HG03064 (cell line): Measurements from ENCODE around the gene IPP.
"Not testable (repeated sequence)": the region's sequence is repeated elsewhere in the genome, so short reads cannot be mapped to it uniquely, and the experiment has no call there.

Source experiments
- ATAC-seq: cut with Tn5 transposase; IDR thresholded peaks from one replicate; pipeline ENCODE4 v1.9.1; 2021; ENCODE audit warnings: low read depth; ENCODE audit not compliant: unreplicated experiment

IPP gene

GRCh38 chr1:45686015-45686287 lies 64.5 kb downstream of the IPP start:
- ATAC-seq: no peak

- ATAC-seq: no peak
These were observed 65.0 kb downstream of the IPP start for GRCh38 chr1:45685308-45686014.

DNA sequence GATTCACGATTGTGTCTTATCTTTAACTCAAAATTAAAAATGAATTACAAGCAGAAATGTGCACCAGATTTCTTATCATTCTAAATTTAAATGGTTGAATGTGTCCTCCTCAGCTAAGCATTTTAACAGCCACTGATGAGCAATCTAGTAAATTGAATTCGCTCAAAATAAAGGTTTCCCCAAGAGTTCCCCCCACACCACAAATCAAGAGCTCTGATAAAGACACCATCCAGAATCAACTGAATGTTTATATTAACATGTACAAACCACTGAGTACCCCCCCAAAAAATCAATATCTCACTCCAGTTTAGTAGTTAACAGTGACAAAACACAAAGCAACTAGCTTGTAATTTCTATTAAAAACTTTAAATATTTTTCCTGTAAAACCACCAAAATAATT lies 66.1 kb downstream of the IPP start:
- ATAC-seq: no peak

GRCh38 chr1:45682942-45683341 lies 67.5 kb downstream of the IPP start:
- ATAC-seq: no peak

- ATAC-seq: no peak
These were observed 71.3 kb downstream of the IPP start for GRCh38 chr1:45679123-45679522.

DNA sequence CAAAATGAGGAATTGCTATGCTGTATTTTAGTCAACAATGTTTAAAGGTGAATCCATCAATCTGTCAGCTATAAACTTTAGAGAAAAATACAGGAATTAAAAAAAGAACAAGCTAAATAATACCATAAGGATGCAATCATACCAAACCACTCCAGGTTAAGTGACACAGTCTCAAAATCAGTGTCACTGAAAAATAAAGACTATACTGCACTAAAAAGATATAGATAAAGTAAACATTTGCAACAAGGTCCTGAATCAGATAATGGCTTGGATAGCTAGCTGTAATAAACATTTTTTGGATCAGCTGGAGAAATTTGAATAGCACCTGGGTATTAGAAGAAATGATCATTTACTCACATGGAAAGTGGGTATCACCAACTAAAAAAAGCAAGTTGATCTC lies 72.0 kb downstream of the IPP start:
- ATAC-seq: no peak

DNA sequence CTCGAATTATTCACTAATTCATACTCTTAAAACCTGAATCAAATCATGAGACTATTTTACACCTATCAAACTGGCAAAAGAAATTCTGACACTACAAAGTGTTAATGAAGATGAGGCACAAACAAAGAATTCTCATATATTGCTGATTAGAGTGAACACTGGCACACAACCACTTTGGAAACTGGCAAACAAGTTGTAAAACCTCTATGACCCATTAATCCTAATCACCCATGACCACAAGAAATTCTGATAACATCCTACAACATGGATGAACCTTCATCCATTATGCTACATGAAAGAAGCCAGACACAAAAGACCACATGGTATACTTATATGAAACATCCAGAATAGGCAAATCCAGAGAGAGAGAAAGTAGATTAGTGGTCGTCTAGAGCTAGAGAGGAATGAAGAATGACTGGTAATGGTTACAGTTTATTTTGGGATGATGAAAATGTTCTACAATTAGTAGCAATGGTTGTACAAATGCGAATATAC lies 72.7 kb downstream of the IPP start:
- ATAC-seq: no peak

- not testable (repeated sequence) for ATAC-seq
These were observed 73.9 kb downstream of the IPP start for GRCh38 chr1:45676553-45676952.

- ATAC-seq: no peak
These were observed 76.0 kb downstream of the IPP start for GRCh38 chr1:45674478-45674877.

GRCh38 chr1:45673956-45674355 lies 76.5 kb downstream of the IPP start:
- ATAC-seq: no peak

DNA sequence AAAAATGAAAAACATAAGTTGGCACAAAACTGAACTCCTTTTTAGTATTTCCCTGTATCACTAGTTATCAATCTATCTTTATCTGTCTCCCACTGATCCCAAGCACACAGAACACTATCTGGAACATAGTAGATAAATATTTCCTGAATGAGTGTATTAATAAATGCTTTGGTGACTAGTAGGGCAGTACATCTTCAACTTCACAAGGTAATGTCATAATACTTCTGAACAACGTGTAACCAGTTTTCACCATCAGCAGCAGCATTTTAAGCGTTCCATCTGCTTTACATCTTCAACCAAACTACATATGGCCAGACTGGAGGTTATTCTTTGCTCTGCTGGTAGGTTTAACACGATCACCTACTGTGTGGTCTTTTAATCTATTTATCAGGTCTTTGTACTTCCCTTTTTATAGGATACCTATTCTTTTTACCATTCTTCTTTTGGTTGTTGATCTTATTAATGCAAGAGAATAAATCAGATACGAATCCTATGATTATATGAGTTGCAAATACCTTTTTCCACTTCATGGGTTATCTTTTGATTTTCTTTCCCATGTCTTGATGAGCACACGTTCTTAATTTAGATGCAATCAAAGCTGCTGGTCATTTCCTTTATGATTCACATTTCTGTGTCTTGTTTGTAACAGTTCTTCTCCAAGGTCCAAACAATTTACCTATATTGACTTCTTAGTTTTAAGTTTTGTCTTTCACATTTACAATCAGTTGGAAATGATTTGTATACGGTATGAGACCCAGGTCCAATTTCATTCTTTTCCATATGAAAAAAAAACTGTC lies 80.4 kb downstream of the IPP start:
- no peak for ATAC-seq

DNA sequence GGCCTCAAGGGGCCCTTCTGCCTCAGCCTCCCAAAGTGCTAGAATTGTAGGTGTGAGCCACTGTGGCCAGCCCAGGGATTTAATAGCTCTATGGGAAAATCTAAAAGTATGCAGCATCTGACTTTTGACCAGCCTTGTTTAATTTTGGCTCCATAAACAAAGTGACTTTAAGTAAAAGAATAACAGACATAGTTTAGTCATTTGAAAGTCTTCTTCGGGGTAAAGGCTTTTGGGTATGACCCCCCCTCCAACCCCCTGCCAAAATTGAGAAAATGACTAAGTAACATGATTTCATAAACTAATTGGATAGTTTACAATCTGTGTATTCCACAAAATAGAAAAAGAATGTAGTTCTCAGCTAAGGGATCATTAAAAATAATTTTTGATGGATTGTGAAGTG lies 81.1 kb downstream of the IPP start:
- ATAC-seq: no peak

GRCh38 chr1:45668526-45668925 lies 81.9 kb downstream of the IPP start:
- no peak for ATAC-seq

DNA sequence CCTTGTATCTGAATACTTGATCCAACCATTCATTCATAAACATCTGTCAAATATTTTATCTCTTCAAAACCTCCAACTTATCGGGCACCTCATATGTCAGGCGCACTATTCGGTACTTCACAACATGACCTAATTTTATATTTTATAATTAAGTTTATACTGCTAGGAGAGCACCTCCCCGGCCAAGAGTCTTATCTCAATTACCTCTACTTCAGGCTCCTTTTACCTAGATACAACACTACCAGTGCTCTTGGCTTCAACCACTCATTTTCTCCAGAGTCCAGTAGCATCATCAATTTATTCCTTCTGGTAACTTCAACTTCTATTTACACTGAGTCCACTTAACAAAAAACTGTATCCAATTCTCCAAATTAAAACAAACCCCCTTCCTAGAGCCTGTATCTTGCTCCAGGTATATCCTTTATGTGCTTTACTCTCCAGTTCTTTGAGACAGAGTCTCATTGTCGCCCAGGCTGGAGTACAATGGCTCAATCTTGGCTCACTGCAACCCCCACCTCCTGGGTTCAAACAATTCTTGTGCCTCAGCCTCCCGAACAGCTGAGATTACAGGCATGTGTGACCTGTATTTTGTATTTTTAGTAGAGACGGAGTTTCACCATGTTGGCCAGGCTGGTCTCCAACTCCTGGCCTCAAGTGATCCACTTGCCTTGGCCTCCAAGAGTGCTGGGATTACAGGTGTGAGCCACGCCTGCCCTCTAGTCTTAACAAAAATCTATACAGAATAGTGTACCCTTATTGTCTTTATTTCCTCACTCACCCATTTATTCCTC lies 82.9 kb downstream of the IPP start:
- ATAC-seq: no peak

GRCh38 chr1:45666836-45667235 lies 83.6 kb downstream of the IPP start:
- ATAC-seq: no peak

DNA sequence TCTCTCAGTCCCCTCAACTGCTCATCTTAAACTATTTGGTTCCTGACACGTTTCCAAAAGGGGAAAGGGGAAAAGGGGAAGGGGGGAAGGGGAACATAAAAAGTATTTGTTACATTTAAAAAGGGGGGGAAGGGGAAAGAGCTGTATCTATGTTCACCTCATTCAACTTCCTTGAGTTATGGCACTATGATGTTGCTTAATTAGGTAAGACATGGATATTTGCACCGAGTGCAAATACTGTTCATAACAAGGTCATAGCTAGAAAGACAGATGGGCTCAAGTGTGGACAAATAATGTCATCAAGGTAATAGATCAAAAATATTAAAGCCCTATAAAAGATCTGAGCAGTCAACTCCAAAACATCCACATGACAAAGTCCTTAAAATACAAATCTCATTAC lies 90.1 kb downstream of the IPP start:
- ATAC-seq: no peak

- no peak for ATAC-seq
These were observed 91.2 kb downstream of the IPP start for GRCh38 chr1:45659222-45659621.

GRCh38 chr1:45658171-45658570 lies 92.3 kb downstream of the IPP start:
- no peak for ATAC-seq

DNA sequence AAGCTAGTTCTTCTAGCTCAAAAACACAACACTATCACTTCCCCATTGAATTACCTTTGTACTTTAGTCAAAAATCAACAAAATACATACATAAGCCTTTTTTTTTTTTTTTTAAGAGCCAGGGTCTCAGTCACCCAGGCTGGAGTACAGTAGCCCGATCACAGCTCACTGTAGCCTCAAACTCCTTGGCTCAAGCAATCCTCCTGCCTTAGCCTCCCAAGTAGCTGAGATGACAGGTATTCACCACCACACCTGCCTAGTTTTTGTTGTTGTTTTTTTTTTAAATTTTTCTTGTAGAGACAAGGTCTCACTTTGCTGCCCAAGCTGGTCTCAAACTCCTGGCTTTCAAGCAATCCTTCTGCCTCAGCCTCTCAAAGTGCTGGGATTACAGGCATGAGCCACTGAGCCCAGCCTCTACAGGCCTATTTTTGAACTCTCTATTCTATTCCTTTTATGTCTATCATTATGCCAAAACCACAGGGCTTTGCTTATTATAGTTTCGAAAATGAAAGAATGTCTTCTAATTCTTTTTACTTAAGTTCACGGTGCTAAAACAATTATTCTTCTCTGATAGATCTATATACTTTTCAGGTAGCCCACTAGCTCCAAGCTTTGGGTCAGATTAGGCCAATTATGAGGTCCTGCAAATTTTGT lies 93.8 kb downstream of the IPP start:
- ATAC-seq: no peak

GRCh38 chr1:45654540-45655280 lies 95.7 kb downstream of the IPP start:
- ATAC-seq: no peak
